ENCODE measurements around the gene ZNF835.
"Not testable (repeated sequence)": the region's sequence is repeated elsewhere in the genome, so short reads cannot be mapped to it uniquely, and the experiment has no call there.

ZNF835 gene

DNA sequence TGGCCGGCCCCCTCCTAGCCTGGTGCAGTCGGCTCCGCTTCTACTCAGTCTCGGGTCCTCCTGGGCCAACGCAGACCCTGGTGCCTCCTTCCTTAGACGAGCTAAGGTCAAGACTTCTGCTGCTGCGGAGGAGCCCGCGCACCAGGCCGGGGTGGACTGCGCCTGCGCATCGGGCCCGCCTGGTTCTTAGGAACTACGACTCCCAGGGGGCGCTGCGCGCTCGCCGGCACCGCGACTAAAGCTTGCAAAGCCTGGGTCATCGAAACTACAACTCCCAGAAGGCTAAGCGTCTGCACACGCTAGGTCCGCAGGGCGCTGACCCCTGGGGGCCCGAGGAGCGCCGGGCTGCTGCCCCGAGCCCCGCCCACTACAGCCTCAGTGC lies at the start of gene ZNF835:
Gene ZNF835, minus strand, starts transcription at position 145 of the 382 bp plus-strand sequence. CDS start 6,559 bp downstream, outside the sequence.
- no peak for DNase-seq (ENCODE audit: low read depth)

- no peak for DNase-seq (ENCODE audit: low read depth)
Measured at GRCh38 chr19:56720281-56720680, 48.7 kb upstream of the ZNF835 start.

- no peak for DNase-seq (ENCODE audit: low read depth)
Measured at GRCh38 chr19:56718231-56718630, 46.7 kb upstream of the ZNF835 start.

- DNase-seq (ENCODE audit: low read depth): no peak
Measured at GRCh38 chr19:56712611-56713276, 41.2 kb upstream of the ZNF835 start.

DNA sequence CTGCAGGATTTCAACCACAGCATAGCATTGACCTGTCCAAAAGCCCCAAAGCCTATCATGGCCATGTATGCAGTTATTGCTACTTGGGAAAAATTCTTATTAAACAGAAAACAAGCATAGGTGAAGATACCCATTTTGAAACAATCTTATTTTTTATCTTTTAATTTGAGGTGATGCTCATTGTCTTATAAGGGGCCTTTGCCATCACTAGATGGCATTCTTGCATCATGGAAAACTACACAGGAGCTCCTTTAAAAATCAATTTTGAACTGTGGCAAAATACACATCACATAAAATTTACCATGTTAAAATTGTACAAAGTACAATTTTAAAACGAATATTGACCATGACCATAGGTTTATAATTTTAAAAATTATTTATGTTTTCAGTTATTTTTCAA lies 38.9 kb upstream of the ZNF835 start:
- no peak for DNase-seq (ENCODE audit: low read depth)

DNA sequence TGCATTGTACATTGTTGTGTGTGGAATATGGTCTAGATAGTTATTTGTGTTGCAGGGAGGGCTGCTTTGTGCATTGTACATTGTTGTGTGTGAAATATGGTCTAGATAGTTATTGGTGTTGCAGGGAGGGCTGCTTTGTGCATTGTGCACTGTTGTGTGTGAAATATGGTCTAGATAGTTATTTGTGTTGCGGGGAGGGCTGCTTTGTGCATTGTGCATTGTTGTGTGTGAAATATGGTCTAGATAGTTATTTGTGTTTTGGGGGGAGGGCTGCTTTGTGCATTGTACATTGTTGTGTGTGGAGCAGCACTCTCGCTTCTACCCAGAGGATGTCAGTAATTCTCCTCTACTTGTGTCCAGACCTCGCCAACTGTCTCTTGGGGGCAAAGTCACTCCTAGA lies 36.3 kb upstream of the ZNF835 start:
- DNase-seq (ENCODE audit: low read depth): no peak

- no peak for DNase-seq (ENCODE audit: low read depth)
Measured at GRCh38 chr19:56705939-56706338, 34.4 kb upstream of the ZNF835 start.

GRCh38 chr19:56701895-56702294 lies 30.3 kb upstream of the ZNF835 start:
- DNase-seq (ENCODE audit: low read depth): no peak

DNA sequence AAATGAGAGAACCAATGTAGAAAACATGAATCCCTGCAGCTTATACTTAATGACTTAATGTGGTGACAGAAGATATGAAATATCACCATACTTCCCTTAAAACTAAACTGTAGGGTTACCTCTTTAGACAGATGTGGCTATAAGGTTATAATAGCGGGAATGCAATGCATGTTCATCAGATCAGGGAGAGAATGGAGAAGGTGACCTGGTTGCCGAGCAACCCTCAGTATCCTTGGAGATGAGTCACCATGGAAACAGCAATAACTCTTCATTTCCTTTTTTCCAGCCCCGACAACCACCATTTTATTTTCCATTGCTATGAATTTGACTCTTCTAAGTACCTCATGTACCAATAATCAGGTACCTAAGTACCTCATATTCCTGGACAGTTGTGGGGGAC lies 28.0 kb upstream of the ZNF835 start:
- no peak for DNase-seq (ENCODE audit: low read depth)

GRCh38 chr19:56692206-56692895 lies 20.8 kb upstream of the ZNF835 start:
- no peak for DNase-seq (ENCODE audit: low read depth)

GRCh38 chr19:56690670-56691069 lies 19.1 kb upstream of the ZNF835 start:
- DNase-seq (ENCODE audit: low read depth): no peak

GRCh38 chr19:56689198-56689597 lies 17.6 kb upstream of the ZNF835 start:
- no peak for DNase-seq (ENCODE audit: low read depth)

DNA sequence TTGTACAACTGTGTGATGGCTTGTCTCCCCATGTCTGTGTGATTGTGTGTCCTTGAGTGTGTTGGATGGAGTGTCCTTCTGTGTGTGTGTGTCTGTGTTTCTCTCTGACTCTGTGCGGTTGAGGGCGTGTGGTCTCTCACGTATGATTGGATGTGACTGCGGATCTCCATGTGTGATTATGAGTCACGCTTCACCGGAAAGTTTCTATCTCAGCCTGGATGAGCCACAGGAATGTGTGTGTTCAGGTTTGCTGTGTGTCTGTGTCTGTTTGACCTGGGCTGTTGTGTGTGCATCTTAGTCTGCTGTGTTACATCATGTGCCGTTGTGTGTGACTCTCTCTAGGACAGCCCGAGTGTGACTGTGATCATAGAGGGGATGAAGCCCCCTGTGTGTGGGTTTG lies 15.5 kb upstream of the ZNF835 start:
- no peak for DNase-seq (ENCODE audit: low read depth)

GRCh38 chr19:56683116-56683515 lies 11.6 kb upstream of the ZNF835 start:
- no peak for DNase-seq (ENCODE audit: low read depth)

DNA sequence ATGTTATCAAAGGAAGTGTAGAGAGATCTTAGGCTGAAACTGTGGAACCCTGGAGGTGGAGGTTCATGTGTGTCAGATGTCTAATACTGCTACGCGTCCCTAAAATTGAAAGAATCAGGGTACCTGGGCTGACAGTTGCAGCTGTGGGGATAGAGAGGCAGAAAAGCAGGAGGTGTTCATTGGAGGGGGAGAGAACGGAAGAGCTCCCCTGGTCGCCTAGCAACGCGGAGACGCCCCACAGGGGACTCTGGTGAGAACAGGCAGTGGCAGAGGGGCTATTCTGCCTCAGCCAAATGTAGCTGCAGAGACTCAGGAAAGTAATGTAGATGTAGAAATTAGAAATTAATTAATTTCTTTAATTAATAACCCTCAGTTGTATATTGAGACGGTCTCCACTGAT lies 10.1 kb upstream of the ZNF835 start:
- DNase-seq (ENCODE audit: low read depth): no peak

DNA sequence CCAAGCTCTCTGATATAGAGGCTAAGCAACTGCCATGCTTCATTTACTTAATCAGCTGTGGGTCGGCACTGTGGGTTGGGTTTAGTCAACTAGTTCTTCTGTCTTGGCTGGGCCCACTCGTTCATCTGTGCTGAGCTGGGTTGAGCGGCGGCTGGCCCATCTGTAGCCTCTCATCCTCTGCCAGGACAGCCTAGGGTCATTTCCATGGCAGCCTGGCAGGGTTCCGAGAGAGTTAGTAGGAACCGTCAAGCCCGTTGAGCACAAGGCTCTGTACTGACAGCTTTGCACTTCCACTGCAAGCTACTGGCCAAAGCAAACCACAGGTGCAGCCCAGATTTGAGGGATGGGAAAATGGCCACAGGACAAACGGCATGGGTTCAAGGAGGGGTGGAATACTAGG lies 6.6 kb upstream of the ZNF835 start:
- DNase-seq (ENCODE audit: low read depth): no peak

- DNase-seq (ENCODE audit: low read depth): not testable (repeated sequence)
Measured at GRCh38 chr19:56672610-56673009, 1.1 kb upstream of the ZNF835 start.

DNA sequence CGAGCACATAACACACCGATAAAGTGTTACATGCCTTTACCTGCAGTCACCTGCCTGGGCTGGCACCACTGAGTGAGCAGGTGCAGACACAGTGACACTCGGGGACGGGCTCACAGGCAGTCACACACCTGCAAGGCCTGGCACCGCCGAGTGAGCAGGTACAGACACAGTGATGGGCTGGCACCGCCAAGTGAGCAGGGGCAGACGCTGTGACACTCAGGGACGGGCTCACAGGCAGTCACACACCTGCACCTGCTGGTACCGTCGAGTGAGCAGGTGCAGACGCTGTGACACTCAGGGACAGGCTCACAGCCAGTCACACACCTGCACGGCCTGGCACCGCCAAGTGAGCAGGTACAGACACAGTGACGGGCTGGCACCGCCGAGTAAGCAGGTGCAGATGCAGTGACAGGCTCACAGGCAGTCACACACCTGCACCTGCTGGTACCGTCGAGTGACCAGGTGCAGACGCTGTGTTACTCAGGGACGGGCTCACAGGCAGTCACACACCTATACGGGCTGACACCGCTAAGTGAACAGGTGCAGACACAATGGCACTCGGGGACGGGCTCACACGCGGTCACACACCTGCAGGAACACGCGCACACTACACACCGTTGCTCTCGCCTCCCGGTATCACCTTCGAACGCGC lies 470 bp downstream of the ZNF835 start:
- no peak for DNase-seq (ENCODE audit: low read depth)

DNA sequence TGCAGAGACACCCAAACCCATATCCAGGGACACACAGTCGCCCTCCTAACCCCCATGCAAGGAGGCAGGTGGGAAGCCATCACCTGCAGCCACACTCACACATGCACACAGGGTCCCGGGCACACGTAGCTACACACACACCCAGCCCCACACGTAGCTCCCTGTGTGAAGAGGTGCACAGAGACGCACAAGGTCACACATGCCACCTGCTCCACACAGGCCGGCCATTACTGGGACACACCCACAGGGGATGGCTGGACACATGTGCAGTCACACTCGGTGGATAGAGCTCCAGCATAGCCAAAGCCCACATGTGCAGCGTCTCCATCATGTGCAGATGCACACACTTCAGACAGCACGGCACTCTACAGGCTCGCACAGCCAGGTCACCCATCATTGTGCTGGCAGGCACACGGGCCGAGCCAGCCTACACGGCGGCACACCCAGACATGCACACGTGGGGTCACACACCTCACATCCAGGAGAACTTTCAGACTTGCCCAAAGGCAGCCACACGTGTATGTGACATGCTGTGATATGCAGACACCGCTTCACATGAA lies 1.1 kb downstream of the ZNF835 start:
- no peak for DNase-seq (ENCODE audit: low read depth)

DNA sequence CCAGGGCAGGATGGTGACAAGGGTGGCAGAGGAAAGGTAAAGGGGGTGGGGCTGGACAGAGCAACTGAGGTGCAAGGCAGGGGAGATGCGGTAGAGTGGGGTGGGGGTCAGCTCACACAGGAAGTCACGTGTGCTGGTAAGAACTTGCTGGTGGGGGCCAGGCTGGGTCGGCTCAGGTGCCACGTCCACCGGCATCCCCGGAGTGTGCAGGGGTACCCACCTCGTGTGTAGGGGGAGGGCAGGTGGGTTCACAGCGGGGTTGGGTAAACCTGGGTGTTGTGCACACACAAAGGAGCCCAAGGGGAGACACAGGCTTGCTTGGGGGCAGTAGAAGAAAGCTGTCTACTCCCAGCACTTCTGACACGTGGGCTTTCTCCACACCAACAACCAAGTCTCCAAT lies 2.9 kb downstream of the ZNF835 start:
- no peak for DNase-seq (ENCODE audit: low read depth)

GRCh38 chr19:56667311-56667870 lies 4.2 kb downstream of the ZNF835 start:
- no peak for DNase-seq (ENCODE audit: low read depth)

DNA sequence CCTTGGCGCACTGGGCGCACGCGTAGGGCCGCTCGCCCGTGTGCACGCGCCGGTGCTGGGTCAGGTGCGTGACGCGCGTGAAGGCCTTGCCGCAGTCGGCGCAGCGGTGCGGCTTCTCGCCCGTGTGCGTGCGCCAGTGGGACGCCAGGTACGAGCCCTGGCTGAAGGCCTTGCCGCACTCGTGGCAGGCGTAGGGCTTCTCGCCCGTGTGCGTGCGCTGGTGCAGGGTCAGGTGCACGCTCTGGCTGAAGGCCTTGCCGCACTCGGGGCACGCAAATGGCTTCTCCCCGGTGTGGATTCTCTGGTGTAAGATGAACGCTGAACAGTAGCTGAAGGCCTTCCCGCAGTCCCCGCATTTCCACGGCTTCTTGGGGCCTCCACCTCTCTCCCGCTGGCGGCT lies 7.0 kb downstream of the ZNF835 start:
- no peak for DNase-seq (ENCODE audit: low read depth)
